ENCODE measurements around the gene CCDC93.

CCDC93 gene

DNA sequence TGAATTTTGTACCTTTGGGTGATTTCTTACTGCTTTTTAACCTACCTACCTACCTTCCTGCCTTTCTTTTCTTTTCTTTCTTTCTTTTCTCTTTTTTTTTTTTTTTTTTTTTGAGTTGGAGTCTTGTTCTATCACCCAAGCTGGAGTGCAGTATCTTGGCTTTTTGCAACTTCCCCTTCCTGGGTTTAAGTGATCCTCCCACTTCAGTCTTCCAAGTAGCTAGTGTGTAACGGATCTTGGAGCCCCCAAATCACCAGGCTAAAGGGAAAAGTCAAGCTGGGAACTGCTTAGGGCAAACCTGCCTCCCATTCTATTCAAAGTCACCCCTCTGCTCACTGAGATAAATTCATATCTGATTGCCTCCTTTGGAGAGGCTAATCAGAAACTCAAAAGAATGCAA is 138.1 kb downstream of the CCDC93 start:
- no peak for DNase-seq

Measured in activated CD4-positive, alpha-beta T cell treated with anti-CD3 and anti-CD28 coated beads, Interleukin-2, amount 50 U/mL, for 1 hour (primary cell).